NT2/D1 (cell line): ENCODE results near the gene RPH3AL.
"Not testable (repeated sequence)": the region's sequence is repeated elsewhere in the genome, so short reads cannot be mapped to it uniquely, and the experiment has no call there.

Source experiments
- DNase-seq: peaks from one replicate; pipeline ENCODE4 v3.0.0-alpha.2; 2011; ENCODE audit warnings: low read depth, low spot score
- H3K27me3 ChIP-seq: 2 replicates; pipeline ENCODE4 v1.6.0; 2011; ENCODE audit warnings: mild to moderate bottlenecking; ENCODE audit not compliant: insufficient read length, insufficient read depth
- H3K36me3 ChIP-seq: 2 replicates; pipeline ENCODE4 v1.6.1; 2011; ENCODE audit warnings: mild to moderate bottlenecking, low read length, mixed read lengths; ENCODE audit not compliant: insufficient read depth, insufficient read length
- H3K4me1 ChIP-seq: 2 replicates; pipeline ENCODE4 v1.5.1; 2011; ENCODE audit not compliant: insufficient read depth, insufficient read length
- H3K4me3 ChIP-seq: 2 replicates; pipeline ENCODE4 v1.5.1; 2011; ENCODE audit warnings: low read depth; ENCODE audit not compliant: insufficient read length
- H3K9ac ChIP-seq: 2 replicates; pipeline ENCODE4 v1.6.0; 2011; ENCODE audit warnings: low read depth; ENCODE audit not compliant: insufficient read length
- H3K9me3 ChIP-seq: 2 replicates; pipeline ENCODE4 v1.5.1; 2011; ENCODE audit warnings: mild to moderate bottlenecking, low read length; ENCODE audit not compliant: insufficient read depth
- SUZ12 ChIP-seq: IDR thresholded peaks from 2 replicates; pipeline ENCODE4 v1.6.1; 2011; ENCODE audit not compliant: insufficient read length, insufficient read depth; ENCODE audit errors: extremely low read depth
- YY1 ChIP-seq: IDR thresholded peaks from 2 replicates; pipeline ENCODE4 v1.6.1; 2011; ENCODE audit not compliant: insufficient read length, insufficient read depth
- ZNF274 ChIP-seq: IDR thresholded peaks from 2 replicates; pipeline ENCODE4 v1.6.1; 2011; ENCODE audit warnings: mild to moderate bottlenecking, low read depth, low read length

RPH3AL gene

GRCh38 chr17:279331-279730, 73.3 kb downstream of the RPH3AL start:
- TF ChIP-seq SUZ12 (no peak), YY1 (no peak), ZNF274 (no peak)

GRCh38 chr17:278676-279059, 73.9 kb downstream of the RPH3AL start:
- no peak for DNase-seq

More at GRCh38 chr17:279331-279730, 73.3 kb downstream of the RPH3AL start:
- DNase-seq = no peak
- Histone ChIP-seq H3K36me3 (no peaks in the 10 kb centered on the region), H3K4me1 (no peaks in the 10 kb centered on the region), H3K9me3 (peaks cover 16% of the 10 kb centered on the region; the same call in 1 of the 2 replicates), H3K4me3 (no peak overlapping the region), H3K27me3 (no peaks in the 10 kb centered on the region), H3K9ac (no peak overlapping the region)

GRCh38 chr17:278055-278675, 74.4 kb downstream of the RPH3AL start:
- H3K27me3 ChIP-seq = no peaks in the 10 kb centered on the region
- no peaks in the 10 kb centered on the region for H3K4me1 ChIP-seq
- DNase-seq = no peak
- TF ChIP-seq SUZ12 (no peak), ZNF274 (no peak), YY1 (no peak)
- no peaks in the 10 kb centered on the region for H3K36me3 ChIP-seq
- no peak overlapping the region for H3K9ac ChIP-seq
- peaks cover 16% of the 10 kb centered on the region; the same call in 1 of the 2 replicates for H3K9me3 ChIP-seq
- H3K4me3 ChIP-seq = no peak overlapping the region

More at GRCh38 chr17:278676-279059, 73.9 kb downstream of the RPH3AL start:
- H3K36me3 ChIP-seq = no peaks in the 10 kb centered on the region
- no peak overlapping the region for H3K4me3 ChIP-seq
- H3K27me3 ChIP-seq = no peaks in the 10 kb centered on the region
- H3K4me1 ChIP-seq = no peaks in the 10 kb centered on the region
- no peak overlapping the region for H3K9ac ChIP-seq
- TF ChIP-seq SUZ12 (no peak), ZNF274 (no peak), YY1 (no peak)
- peaks cover 16% of the 10 kb centered on the region; the same call in 1 of the 2 replicates for H3K9me3 ChIP-seq

GRCh38 chr17:274902-275301, 77.7 kb downstream of the RPH3AL start:
- H3K4me1 ChIP-seq = no peaks in the 10 kb centered on the region
- no peaks in the 10 kb centered on the region for H3K36me3 ChIP-seq
- H3K9me3 ChIP-seq = peaks cover 5% of the 10 kb centered on the region; the same call in 1 of the 2 replicates
- no peak for TF ChIP-seq SUZ12
- TF ChIP-seq YY1 = no peak
- no peak for TF ChIP-seq ZNF274
- H3K9ac ChIP-seq = no peak overlapping the region
- no peak for DNase-seq
- no peaks in the 10 kb centered on the region for H3K27me3 ChIP-seq
- no peak overlapping the region for H3K4me3 ChIP-seq

- no peaks in the 10 kb centered on the region for H3K27me3 ChIP-seq
- H3K4me3 ChIP-seq = no peak overlapping the region
- H3K9ac ChIP-seq = no peak overlapping the region
- no peak for DNase-seq
- H3K4me1 ChIP-seq = no peaks in the 10 kb centered on the region
- no peaks in the 10 kb centered on the region for H3K9me3 ChIP-seq
- TF ChIP-seq SUZ12 (no peak), YY1 (no peak)
- H3K36me3 ChIP-seq = no peaks in the 10 kb centered on the region
These were observed 78.4 kb downstream of the RPH3AL start for GRCh38 chr17:273981-274832.

- not testable (repeated sequence) for H3K4me1 ChIP-seq, DNase-seq, H3K4me3 ChIP-seq, H3K9ac ChIP-seq, H3K27me3 ChIP-seq, H3K36me3 ChIP-seq, H3K9me3 ChIP-seq
These were observed 79.8 kb downstream of the RPH3AL start for GRCh38 chr17:272856-273255.

GRCh38 chr17:271928-272623, 80.5 kb downstream of the RPH3AL start:
- H3K9me3 ChIP-seq, H3K9ac ChIP-seq, DNase-seq, H3K27me3 ChIP-seq, H3K4me1 ChIP-seq, H3K36me3 ChIP-seq, H3K4me3 ChIP-seq: not testable (repeated sequence)
